Measurements from ENCODE around the gene CEP170B. TPM values are rescaled to one million over a fixed set of nuclear protein-coding genes. Genes with fewer than 3 reads are reported as not detected.

CEP170B gene
- total and polyA plus RNA-seq, 9 of the 15 experiments (the other 6 are each of a cell fraction or from before 2014, with no cell fraction given): 0.01 to 10.2 (median 2.2) TPM

DNA sequence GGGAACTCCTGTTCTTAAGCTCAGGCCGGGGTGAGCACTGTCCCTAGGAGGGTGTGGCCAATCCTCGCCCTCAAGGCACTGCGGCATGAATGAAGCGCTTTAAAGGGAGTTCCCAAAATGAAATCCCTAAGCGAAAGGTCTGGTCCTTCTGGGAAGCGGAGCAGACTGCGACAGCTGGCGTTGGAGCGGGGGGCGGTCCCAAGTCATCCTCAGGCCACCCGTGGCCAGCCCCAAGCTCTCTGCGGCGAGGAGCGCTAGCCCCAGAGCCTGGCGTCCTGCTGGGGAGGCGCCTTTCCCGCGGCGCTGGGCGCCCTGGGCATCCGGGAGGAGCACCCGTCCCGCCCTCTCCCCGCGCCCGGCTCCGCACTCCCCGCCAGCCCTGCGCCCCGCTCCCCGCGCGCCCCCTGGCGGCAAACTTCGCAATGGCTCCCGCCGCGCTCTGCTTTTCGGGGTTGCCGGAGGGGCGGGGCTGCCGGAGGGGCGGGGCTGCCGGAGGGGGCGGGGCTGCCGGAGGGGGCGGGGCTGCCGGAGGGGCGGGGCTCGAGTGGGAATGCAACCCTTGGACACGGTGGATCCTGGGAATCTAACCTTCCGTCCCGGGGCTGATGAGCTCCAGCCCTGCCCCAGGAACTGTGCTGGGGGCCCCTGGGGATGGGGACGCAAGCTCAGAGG is 38.7 kb upstream of the CEP170B start:
- POLR2A ChIA-PET: interaction anchor here (1.1 kb wide), 1 partner anchor 74 kb away, joined by 7 read pairs; the partner anchor contains the start of gene SIVA1
- no peak overlapping the region for H3K27ac ChIP-seq (ENCODE audit: extremely low read depth, low read depth, low read length)
- CTCF ChIA-PET (ENCODE audit: low intra/inter-chr PET ratio): interaction anchor here (0.7 to 1.8 kb wide), 3 partner anchors 26 to 478 kb away, joined by 3 to 13 read pairs (median 3); no protein-coding TSS in a partner anchor
- peak overlapping the region; percentile 48 for H3K4me3 ChIP-seq
- H3K27me3 ChIP-seq (ENCODE audit: control insufficient read depth in 2 of 2, insufficient read depth in 2 of 2, low read length in 2 of 2): no peaks in the 10 kb centered on the region
- H3K4me2 ChIP-seq (ENCODE audit: insufficient read depth, low read length): peak overlapping the region; percentile 77
- FAIRE-seq (no peak), DNase-seq (ENCODE audit: extremely low read depth in 1 of 4, low spot score in 3 of 4) (peak; percentile 83 to 87 (median 84)), ATAC-seq (peak; percentile 90)
- H3K9me3 ChIP-seq (replicated peaks; ENCODE audit: control insufficient read depth, insufficient read depth, low read depth, low read length): no peaks in the 10 kb centered on the region
- H3K4me1 ChIP-seq (replicated peaks in 1 of 2; ENCODE audit: control insufficient read depth in 2 of 2, insufficient read depth in 2 of 2, low read length in 2 of 2): peaks cover 6 to 36% of the 10 kb centered on the region in 2 experiments; a peak in 3 of 5 replicates
- H2AFZ ChIP-seq (ENCODE audit: low read depth, low read length): peak overlapping the region; percentile 75
- H3K9me1 ChIP-seq (ENCODE audit: control insufficient read depth, insufficient read depth, low read length): no peaks in the 10 kb centered on the region
- in situ Hi-C loops (cut with MboI): no loop called here
- intact Hi-C loops (cut with micrococcal nuclease): loop anchor here (1.0 to 5.0 kb wide), 2 partner anchors 58 to 74 kb away; partner anchors contain the start of gene SIVA1
- H3K79me2 ChIP-seq (ENCODE audit: control insufficient read depth, insufficient read depth, low read length): no peaks in the 10 kb centered on the region
- H4K20me1 ChIP-seq (replicated peaks; ENCODE audit: control insufficient read depth, insufficient read depth, low read length): no peaks in the 10 kb centered on the region; the same call in 1 of the 2 replicates
- no peaks in the 10 kb centered on the region for H3K36me3 ChIP-seq (ENCODE audit: control insufficient read depth, insufficient read depth, low read length)
- BruUV-seq (replicated peaks): no TSS peak
- WGBS (ENCODE audit: insufficient coverage, low coverage, missing lambda C conversion rate): 0% methylated on average over 1 of the region's 54 CpGs
- H3K9ac ChIP-seq (ENCODE audit: insufficient read depth in 1 of 2, low read depth in 2 of 2, low read length in 2 of 2): peak overlapping the region in 1 of 2 experiments; percentile 89; a peak in 3 of 4 replicates
- TF ChIP-seq, protein P1, sequence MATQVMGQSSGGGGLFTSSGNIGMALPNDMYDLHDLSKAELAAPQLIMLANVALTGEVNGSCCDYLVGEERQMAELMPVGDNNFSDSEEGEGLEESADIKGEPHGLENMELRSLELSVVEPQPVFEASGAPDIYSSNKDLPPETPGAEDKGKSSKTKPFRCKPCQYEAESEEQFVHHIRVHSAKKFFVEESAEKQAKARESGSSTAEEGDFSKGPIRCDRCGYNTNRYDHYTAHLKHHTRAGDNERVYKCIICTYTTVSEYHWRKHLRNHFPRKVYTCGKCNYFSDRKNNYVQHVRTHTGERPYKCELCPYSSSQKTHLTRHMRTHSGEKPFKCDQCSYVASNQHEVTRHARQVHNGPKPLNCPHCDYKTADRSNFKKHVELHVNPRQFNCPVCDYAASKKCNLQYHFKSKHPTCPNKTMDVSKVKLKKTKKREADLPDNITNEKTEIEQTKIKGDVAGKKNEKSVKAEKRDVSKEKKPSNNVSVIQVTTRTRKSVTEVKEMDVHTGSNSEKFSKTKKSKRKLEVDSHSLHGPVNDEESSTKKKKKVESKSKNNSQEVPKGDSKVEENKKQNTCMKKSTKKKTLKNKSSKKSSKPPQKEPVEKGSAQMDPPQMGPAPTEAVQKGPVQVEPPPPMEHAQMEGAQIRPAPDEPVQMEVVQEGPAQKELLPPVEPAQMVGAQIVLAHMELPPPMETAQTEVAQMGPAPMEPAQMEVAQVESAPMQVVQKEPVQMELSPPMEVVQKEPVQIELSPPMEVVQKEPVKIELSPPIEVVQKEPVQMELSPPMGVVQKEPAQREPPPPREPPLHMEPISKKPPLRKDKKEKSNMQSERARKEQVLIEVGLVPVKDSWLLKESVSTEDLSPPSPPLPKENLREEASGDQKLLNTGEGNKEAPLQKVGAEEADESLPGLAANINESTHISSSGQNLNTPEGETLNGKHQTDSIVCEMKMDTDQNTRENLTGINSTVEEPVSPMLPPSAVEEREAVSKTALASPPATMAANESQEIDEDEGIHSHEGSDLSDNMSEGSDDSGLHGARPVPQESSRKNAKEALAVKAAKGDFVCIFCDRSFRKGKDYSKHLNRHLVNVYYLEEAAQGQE (IDR thresholded peaks at IDR 0.05; ENCODE audit: borderline replicate concordance): peak; percentile 50; the same call in 1 of the 2 replicates
- TF ChIP-seq, protein P1 (CRISPR knock-in tag; IDR thresholded peaks at IDR 0.05; ENCODE audit: low read depth): no peak
- no peak for TF ChIP-seq CAMTA2 (CRISPR knock-in tag; conservative IDR thresholded peaks at IDR 0.05)
- peak in 1 of 2 experiments; percentile 13; a peak in 1 of 4 replicates for TF ChIP-seq NRF1 (conservative IDR thresholded peaks at IDR 0.05 in 1 of 2, IDR thresholded peaks at IDR 0.05 in 1 of 2)
- TF ChIP-seq, protein P2, sequence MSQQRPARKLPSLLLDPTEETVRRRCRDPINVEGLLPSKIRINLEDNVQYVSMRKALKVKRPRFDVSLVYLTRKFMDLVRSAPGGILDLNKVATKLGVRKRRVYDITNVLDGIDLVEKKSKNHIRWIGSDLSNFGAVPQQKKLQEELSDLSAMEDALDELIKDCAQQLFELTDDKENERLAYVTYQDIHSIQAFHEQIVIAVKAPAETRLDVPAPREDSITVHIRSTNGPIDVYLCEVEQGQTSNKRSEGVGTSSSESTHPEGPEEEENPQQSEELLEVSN (IDR thresholded peaks at IDR 0.05; ENCODE audit: borderline replicate concordance in 1 of 2, extremely low read depth in 1 of 2, insufficient read depth in 1 of 2, insufficient read length in 1 of 2, low read depth in 1 of 2, low read length in 1 of 2, poor library complexity in 1 of 2, severe bottlenecking in 1 of 2): peak in 1 of 2 experiments; percentile 32
- peak; percentile 32; the same call in 1 of the 2 replicates for TF ChIP-seq PHF8 (IDR thresholded peaks at IDR 0.05; ENCODE audit: borderline replicate concordance, low read length)
- peak; percentile 42; the same call in 1 of the 2 replicates for TF ChIP-seq CTBP1 (IDR thresholded peaks at IDR 0.05; ENCODE audit: borderline replicate concordance)
- TF ChIP-seq CXXC5 (CRISPR knock-in tag; IDR thresholded peaks at IDR 0.05): peak; percentile 62
- no peak for TF ChIP-seq HDGF (IDR thresholded peaks at IDR 0.05)
- 0 out of 2 replicates have a peak, but pooled peaks have one; percentile 44 for TF ChIP-seq POLR2G (IDR thresholded peaks at IDR 0.05; ENCODE audit: low read depth, low read length)

All from K562 (cell line).